GM10248 (cell line): ENCODE results near the gene MFAP4.
"Not testable (repeated sequence)": the region's sequence is repeated elsewhere in the genome, so short reads cannot be mapped to it uniquely, and the experiment has no call there.

Experiments used
- CTCF ChIA-PET: fragments of 300-600 bp; sonication (Branson Sonifier 250); formaldehyde crosslinking; extraction: SDS; loops from one replicate; lab custom pipeline; 2021; ENCODE audit warnings: antibody characterized with exemption; lab: Yijun Ruan, JAX
- POLR2A ChIA-PET: fragments of 350-650 bp; sonication (Branson Sonifier 250); formaldehyde crosslinking; extraction: SDS; loops from one replicate; lab custom pipeline; 2020; ENCODE audit warnings: antibody characterized with exemption; lab: Yijun Ruan, JAX
- DNase-seq: peaks from one replicate; pipeline ENCODE4 v3.0.0; 2012; ENCODE audit errors: extremely low spot score
- TF ChIP-seq, protein P1 (sequence below): IDR thresholded peaks from 2 replicates; pipeline ENCODE4 v1.5.1; 2012; ENCODE audit warnings: mild to moderate bottlenecking, low read depth; ENCODE audit errors: extremely low read depth, missing control alignments, control extremely low read depth

Gene MFAP4

DNA sequence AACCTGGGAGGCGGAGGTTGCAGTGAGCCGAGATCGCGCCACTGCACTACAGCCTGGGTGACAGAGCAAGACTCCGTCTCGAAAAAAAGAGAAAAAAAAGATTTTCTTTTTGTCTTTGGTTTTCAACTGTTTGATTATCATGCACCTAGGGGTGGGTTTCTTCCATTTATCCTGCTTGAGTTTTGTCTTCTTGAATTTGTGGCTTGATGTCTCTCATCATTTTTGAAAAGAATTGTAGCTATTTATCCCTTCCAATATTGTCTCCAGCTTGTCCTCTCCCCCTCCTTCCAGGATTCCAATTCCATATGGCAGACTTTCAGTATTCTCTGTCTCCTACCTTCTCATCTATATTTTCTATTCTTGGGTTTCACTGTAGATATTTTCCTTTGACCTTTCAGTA lies 32.2 kb downstream of the MFAP4 start:
- CTCF ChIA-PET, result interaction anchor here (1.0 to 3.6 kb wide), 6 partner anchors 9 to 91 kb away, joined by 3 to 25 read pairs (median 4); partner anchors contain the start of gene B9D1
- TF ChIP-seq, protein P1, sequence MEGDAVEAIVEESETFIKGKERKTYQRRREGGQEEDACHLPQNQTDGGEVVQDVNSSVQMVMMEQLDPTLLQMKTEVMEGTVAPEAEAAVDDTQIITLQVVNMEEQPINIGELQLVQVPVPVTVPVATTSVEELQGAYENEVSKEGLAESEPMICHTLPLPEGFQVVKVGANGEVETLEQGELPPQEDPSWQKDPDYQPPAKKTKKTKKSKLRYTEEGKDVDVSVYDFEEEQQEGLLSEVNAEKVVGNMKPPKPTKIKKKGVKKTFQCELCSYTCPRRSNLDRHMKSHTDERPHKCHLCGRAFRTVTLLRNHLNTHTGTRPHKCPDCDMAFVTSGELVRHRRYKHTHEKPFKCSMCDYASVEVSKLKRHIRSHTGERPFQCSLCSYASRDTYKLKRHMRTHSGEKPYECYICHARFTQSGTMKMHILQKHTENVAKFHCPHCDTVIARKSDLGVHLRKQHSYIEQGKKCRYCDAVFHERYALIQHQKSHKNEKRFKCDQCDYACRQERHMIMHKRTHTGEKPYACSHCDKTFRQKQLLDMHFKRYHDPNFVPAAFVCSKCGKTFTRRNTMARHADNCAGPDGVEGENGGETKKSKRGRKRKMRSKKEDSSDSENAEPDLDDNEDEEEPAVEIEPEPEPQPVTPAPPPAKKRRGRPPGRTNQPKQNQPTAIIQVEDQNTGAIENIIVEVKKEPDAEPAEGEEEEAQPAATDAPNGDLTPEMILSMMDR, result no peak
- POLR2A ChIA-PET, result interaction anchor here (0.7 kb wide), 1 partner anchor 27 kb away, joined by 5 read pairs; no protein-coding TSS in a partner anchor
- DNase-seq, result no peak

DNA sequence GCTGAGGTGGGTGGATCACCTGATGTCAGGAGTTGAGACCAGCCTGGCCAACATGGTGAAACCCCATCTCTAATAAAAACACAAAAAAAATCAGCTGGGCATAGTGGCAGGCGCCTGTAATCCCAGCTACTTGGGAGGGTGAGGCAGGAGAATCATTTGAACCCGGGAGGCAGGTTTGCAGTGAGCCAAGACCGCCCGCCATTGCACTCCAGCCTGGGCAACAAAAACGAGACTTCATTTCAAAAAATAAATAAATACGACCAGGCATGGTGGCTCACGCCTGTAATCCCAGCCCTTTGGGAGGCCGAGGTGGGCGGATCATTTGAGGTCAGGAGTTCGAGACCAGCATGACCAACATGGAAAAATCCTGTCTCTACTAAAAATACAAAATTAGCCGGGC lies 33.6 kb downstream of the MFAP4 start:
- DNase-seq, POLR2A ChIA-PET: not testable (repeated sequence)
- CTCF ChIA-PET, result interaction anchor here (1.6 to 3.6 kb wide), 3 partner anchors 10 to 92 kb away, joined by 5 to 25 read pairs (median 8); partner anchors contain the start of gene B9D1

DNA sequence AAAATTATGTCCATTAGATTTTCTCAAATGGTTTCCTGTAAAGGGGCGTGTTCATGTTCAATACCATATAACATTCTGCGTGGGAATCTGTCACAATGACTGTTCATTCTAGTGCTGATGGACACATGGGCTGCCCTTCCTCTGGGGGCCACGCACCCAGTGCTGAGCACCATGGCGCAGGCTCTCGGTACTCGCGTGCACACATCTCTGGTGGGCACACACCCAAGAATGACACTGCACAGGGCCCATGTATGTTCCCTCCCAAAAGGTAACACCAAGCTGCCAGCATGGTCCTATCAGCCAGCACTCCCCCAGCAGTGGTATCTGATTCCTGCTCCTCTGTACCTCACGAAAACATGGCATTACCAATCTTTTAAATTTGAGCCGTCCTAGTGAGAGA lies 38.2 kb downstream of the MFAP4 start:
- ChIA-PET POLR2A (no interaction called here), CTCF (no interaction called here)
- DNase-seq, result no peak
- TF ChIP-seq, protein P1, result no peak

DNA sequence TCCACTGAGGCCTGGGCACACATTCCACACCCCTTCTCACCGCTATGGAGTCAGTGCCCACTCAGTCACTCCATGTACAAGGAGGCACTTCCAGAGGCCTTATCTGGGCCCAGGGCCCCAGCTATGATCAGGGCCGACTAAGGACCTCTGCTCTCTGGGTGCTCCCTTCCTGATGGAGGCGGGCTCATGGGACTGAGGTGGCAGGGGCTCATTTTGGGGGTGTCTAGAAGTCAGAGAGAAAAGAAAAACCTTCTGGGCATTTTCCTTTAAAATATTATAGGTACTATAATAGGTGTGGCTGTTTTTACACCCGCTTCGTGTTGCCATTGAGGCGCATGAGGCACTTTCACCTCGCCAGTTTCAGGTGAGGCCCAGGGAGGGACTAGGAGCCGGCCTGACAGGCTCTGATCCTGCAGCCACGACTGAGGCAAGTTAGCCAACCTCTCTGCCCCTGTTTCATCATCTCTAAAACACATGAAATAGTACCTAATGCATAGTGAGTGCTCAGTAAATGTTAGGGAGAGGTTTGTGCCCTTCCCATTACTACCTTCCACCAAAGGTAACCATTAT lies 38.8 kb downstream of the MFAP4 start:
- TF ChIP-seq, protein P1, result no peak
- POLR2A ChIA-PET, result no interaction called here
- DNase-seq, result no peak
- CTCF ChIA-PET, result interaction anchor here (0.9 to 1.1 kb wide), 2 partner anchors 10 to 15 kb away, joined by 5 read pairs; partner anchors contain the start of gene B9D1

DNA sequence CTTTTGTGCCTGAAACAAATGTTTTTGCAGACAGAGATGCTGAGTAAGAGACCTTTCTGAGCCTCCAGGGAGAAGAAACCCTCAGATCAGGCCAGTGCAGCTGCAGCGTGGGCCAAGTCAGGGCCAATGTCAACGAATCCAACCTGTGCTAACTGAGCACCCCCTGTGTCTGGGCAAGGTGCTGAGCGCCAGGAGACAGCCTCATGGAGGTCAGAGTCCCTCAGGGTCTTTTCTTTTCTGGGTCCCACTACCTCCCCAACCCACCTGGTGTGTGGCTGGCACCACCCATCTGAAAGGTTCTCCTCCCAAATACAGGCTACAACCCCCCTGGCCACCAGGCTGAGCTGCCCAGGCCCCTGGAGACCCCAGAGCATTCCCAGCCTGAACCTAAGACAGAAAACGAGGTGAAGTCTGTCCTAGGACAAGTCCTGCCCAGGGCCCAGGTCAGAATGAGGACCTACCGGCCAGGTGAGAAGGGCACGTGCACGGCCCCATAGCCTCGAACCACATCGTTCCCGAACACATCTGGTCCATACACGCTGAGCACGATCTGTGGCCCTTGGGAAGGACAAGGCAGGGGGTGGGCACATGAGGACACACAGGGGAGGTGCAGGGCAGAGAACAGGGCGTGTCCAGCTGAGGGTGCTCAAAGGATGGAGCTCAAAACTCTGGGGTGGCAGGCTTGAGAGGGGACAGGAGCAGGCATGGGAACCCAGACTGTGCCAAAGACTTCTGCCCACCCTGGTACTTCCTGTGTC lies 39.5 kb downstream of the MFAP4 start:
- ChIA-PET POLR2A (no interaction called here), CTCF (interaction anchor here (0.9 to 1.1 kb wide), 3 partner anchors 9 to 15 kb away, joined by 3 to 5 read pairs (median 5); partner anchors contain the start of gene B9D1)
- DNase-seq, result no peak
- TF ChIP-seq, protein P1, result no peak

DNA sequence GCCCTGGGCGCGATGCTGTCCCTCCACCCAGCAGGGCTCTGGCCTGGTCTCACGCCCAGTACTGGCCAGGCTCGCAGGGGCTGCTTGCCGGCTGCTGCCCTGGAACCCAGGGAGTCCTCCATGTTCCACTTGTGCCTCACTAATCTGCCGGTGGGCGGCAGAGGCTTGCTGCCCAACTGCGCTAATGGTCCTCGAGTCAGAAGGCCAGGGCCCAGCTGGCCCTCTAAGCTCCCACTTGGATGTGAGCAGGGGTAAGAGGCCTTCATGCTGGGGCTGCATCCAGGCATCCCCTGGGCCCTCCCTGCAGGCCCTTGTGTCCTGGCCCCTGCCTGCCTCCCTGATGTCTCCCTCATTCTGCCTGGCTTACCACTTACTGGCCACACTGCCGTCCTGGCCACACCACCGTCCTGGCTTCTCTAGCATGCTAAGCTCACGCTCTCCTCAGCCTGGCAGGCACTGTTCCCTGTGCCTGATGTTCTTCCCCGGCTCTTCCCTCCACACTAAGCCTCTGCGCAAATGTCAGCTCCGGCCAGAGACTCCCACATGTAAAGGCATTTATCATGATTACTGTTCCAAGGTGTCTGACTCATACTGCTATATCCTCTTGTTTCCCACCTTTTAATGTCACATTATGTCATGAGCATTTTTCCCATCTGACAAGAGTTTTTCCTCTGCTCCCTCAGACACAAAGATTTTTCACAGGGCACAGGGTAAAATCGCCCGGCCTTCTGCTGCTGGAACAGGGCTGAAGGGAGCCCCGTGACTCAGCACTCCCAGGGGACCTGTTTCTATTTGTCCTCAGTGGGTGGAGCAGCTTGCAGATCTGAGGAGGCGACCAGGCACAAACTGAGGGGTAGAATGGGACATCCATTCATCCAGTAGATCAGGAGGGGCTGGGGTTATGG lies 40.4 kb downstream of the MFAP4 start:
- TF ChIP-seq, protein P1, result no peak
- CTCF ChIA-PET, result interaction anchor here (0.9 to 1.7 kb wide), 5 partner anchors 8 to 16 kb away, joined by 3 to 5 read pairs (median 3); partner anchors contain the start of gene B9D1
- POLR2A ChIA-PET, result no interaction called here
- no peak for DNase-seq
